HG03097 (cell line): ENCODE measurements around the gene IL17RE.
"Not testable (repeated sequence)": the region's sequence is repeated elsewhere in the genome, so short reads cannot be mapped to it uniquely, and the experiment has no call there.

Experiments
- ATAC-seq: cut with Tn5 transposase; IDR thresholded peaks from one replicate; pipeline ENCODE4 v1.9.1; 2021; ENCODE audit not compliant: unreplicated experiment, low FRiP score

The IL17RE gene

GRCh38 chr3:9879830-9880549 lies 22.7 kb upstream of the IL17RE start, which contains the start of gene CIDEC:
TSS of gene CIDEC (minus strand) at chr3:9880253. CDS start at chr3:9878486, 1,767 bp downstream.
- ATAC-seq, result no peak

GRCh38 chr3:9881441-9881840 lies 21.2 kb upstream of the IL17RE start:
- no peak for ATAC-seq

GRCh38 chr3:9883706-9884554 lies 18.7 kb upstream of the IL17RE start:
- no peak for ATAC-seq

- ATAC-seq, result no peak
Observed at GRCh38 chr3:9884555-9885165, 18.0 kb upstream of the IL17RE start.

- no peak for ATAC-seq
Observed at GRCh38 chr3:9886328-9886727, 16.3 kb upstream of the IL17RE start.

GRCh38 chr3:9887480-9887879 lies 15.2 kb upstream of the IL17RE start:
- ATAC-seq, result no peak

- no peak for ATAC-seq
Observed at GRCh38 chr3:9888540-9888939, 14.1 kb upstream of the IL17RE start.

- no peak for ATAC-seq
Observed at GRCh38 chr3:9889405-9889804, 13.2 kb upstream of the IL17RE start.

- ATAC-seq, result peak; percentile 63
Observed at GRCh38 chr3:9890249-9891071, 12.2 kb upstream of the IL17RE start, which contains the start of gene JAGN1. TSS of gene JAGN1 (plus strand) at chr3:9890610. CDS start at chr3:9890723, 113 bp downstream.

GRCh38 chr3:9891072-9891622 lies 11.5 kb upstream of the IL17RE start:
- no peak for ATAC-seq

- ATAC-seq, result no peak
Observed at GRCh38 chr3:9893739-9894138, 8.9 kb upstream of the IL17RE start.

GRCh38 chr3:9895715-9896114 lies 6.9 kb upstream of the IL17RE start:
- ATAC-seq, result not testable (repeated sequence)

GRCh38 chr3:9896755-9897407 lies 5.8 kb upstream of the IL17RE start:
- not testable (repeated sequence) for ATAC-seq

GRCh38 chr3:9897408-9898372 lies 5.0 kb upstream of the IL17RE start:
- ATAC-seq, result no peak

- ATAC-seq, result no peak
Observed at GRCh38 chr3:9898467-9899241, 4.0 kb upstream of the IL17RE start.

GRCh38 chr3:9899289-9899791 lies 3.3 kb upstream of the IL17RE start:
- no peak for ATAC-seq

- not testable (repeated sequence) for ATAC-seq
Observed at GRCh38 chr3:9900965-9901415, 1.7 kb upstream of the IL17RE start.
